SIG-M5 treated with dmso at 0.1 percent for 504 hours (cell line): ENCODE measurements around the gene CLBA1.
A peak's percentile ranks its signal among the peaks of the same experiment; 100 is the strongest.

ENCODE experiments used
- DNase-seq: peaks from one replicate; lab custom pipeline; 2025; ENCODE audit not compliant: unreplicated experiment; lab: John Stamatoyannopoulos, UW

Gene CLBA1

DNA sequence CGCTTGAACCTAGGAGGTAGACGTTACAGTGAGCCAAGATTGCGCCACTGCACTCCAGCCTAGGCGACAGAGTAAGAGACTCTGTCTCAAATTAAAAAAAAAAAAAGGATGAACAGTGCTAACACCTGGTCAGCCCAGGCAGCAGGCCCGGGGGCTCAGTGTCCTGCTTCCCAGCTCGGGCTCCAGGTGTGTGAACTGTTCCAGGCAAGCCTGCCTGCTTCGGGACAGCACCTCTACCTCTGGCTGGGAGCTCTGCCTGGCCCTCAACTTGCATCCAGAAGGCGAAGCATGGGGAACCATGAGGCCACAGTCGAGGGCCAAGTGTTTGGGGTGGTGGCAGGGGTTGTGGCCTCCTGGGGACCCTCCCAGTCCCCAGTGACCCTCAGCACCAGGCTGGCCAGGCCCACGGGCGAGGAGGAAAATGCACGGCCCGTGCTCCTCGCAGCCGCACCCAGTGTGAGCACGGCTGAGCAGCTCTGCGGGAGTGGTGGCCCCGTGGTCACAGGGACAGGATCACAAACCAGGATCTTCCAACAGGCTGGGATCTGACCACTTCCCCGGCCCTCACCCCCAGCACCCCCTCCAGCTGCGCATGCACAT lies 19.8 kb downstream of the CLBA1 start:
- no peak for DNase-seq

DNA sequence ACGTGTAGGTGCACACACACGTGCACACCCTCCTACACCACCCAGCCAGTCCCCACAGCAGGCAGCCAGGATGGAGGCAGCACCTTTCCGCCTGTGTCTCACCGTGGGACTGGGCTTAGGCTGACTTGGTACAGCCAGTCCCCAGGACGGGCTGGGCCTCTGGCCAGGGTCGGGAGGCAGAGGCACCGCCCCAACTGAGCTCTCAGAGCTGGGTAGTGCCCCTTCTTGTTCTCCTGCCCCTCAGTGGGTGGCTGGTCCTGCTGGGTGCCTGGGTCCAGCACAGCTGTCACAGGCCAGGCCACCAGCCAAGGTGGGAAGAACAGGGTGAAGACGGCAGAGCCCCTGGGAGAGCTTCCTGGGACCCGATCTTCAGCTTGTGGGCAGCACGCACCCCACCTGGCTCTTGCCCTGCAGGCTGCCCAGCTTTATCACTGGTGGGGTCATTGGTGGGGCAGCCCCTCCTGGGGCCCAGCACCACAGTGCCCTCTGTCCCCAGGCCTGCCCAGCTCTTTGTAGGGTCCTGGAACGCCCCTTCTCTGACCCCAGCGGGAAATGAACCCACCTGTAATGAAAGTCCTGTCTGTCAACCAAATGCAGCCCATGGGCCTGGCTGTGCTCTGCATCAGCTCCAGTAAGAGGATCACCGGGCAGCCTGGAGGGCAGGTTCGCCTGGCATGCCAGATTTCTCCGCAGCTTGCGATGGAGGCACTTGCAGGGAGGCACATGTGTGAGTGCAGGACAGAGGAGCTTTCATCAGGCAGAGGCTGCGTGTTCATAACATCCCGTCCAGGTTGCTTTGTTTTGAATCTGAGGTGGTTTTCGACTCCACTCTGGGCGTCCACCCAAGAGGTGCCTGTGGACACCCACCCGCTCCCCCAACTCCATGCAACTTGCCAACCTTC lies 20.6 kb downstream of the CLBA1 start:
- no peak for DNase-seq

DNA sequence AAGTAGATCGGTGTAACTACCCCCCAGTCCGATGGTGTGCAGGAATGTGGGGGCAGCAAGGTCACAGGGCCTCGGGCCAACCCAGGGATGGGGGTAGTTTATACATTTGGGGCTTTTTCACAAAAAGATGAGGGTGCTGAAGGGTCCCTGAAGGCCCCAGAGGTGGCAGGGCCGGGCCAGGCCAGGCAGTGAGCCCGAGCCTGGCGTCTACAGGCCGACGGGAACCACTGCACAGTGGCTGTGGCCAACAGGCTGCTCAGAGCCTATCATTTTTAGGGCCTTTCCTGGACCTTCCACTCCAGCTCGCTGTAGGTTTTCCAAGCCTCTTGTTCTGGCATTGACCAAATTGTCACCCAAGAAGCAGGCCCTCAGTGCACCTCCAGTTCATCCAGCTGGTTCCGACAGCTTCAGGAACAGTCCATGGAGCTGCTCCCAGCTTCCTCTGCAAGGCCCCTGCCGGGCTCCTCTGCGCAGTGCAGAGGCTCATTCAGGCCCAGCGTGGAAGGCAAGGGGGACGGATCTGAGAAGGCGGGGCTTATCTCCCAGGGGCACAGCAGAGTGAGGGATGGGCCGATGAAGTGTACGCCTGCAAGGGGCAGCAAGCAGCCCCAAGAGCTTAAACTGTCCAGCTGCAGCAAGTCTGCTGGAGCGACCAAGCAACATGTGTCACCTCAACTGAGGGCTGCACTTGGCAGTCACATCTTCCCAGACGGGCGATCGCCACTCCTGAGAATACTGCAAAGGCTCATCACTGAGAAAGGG lies 21.4 kb downstream of the CLBA1 start:
- DNase-seq = no peak

DNA sequence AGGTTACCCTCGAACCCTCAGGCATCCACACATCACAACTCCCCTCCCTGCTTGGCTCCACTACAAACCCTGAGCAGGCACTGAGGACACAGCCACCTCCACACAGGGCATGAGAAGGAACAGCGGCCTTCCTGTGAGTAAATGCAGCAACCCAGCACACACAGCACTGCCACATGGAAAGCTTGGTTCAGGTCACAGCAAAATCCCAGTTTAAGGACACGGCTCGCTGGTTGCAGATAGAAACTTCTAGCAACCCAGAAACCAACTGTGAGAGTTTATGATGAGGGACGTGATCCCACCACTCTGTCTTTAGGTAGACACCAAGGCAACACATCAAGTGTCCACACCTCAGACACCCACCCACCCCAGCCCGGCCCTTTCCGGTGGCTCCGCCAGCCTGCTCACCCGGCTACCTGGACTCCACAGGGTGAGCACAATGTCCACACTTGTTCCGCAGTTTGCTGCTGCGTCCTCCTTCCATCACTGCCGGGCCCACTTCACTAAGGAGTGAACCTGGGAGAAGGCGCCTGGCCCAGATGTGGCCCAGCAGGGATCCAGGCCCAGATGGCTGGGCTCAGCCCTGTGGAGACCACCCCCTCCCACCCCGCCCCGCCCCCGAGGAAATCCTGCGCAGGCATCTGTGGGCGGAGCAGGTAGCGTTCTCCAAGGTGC lies 22.1 kb downstream of the CLBA1 start:
- DNase-seq = no peak

DNA sequence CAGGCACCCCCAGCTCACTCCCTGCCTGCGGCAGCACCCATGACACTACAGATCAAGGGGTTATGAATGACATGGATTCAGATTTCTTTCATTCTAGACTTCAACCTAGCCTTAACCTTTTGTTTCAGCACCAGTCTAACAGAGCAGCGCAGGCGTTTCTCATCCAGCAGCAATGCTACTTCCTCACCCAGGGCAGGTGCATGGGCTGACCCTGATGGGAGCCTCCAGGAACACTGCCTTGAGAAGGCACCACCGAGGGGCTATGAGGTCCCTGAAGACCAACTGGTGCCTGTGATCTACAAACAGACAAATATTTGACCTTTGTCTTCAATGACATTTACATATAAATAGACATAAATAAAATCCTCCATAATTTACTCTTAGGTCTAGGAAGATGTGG lies 24.5 kb downstream of the CLBA1 start:
- no peak for DNase-seq

DNA sequence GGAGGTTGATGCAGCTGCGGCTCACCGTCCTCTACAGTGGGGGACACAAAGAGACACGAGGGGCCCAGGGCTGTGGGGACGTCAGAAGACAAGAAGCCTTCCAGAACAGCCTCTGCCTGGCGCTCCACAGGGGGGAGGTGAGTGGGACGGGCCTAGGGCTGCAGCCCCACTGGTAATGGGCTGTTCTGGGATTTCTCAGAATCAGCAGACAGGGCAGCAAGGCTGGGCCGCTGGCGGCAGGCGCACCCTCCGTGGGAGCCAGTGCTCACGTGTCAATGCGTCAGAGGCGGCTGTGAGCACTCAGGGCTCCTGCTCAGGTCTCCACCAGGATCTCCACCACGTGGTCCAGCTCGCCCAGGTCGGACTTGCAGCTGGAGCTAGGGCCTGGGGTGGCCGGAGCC lies 25.3 kb downstream of the CLBA1 start:
- DNase-seq = no peak

DNA sequence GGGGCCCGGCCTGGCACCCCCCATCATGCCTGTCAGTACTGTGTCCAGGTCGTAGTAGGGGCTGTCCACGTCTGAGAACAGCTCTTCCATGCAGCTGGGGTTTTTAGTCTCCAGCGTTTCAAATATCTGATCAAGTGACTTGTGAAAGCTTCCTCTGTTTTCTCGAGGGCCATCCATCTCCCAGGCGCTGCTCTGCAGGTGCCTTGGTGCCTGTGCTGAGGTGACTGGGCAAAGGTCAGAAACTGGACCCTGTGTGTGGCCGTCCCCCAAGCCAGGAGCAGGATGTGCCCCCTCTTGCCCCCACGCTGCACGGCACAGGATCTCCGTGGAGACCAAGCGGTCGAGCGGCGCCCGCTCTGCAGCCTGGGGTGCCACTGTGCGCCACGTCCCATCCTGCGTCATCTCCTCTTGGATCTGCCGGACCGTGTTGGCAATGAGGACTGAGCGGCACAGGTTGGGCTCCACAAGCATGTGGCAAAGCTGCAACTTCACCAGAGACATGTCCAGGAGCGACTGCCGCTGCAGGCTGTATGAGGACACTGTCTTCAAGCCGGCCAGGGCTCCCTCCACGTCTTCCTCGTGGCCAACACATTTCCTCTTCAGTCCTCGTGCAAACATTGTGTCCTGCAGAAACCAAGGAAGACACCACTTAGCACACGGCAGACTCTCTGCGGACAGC lies 25.9 kb downstream of the CLBA1 start:
- no peak for DNase-seq

DNA sequence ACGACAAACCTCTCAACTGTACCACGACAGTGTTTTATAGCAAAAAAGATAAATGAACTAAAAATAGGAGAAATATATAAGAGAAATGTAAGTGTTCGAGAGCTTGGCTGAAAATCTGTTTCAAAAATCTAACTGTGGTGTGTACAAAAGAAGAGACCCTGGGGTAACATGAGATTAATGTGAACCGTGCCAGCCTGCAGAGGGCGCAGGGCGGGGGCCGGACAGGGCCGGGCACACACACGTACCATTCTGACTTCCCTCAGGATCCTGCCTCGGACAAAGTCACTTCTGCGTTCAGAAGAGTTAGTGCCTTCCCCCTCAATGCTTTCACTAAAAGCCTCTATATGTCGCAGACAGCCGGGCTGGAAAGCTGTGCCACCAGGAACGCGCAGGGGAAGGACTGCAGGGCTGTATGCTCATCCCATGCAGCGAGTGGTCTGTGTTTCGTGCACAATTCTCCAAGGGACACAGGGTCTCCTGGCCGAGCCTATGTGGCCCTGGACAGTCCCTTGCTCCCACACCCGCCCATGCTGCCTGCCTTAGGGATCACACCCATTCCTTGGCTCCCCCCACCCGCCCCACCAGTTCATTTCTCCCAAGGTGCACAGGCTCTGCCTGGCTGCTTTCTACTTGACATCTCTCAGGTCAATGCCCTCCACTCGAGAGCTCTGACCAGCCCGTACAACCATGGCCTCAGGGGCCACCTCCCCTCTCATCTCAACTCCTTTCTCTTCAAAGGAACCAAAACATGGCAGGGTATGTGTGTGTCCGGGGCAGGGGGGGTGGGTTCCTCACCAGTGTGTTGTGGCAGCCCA lies 26.8 kb downstream of the CLBA1 start:
- no peak for DNase-seq

DNA sequence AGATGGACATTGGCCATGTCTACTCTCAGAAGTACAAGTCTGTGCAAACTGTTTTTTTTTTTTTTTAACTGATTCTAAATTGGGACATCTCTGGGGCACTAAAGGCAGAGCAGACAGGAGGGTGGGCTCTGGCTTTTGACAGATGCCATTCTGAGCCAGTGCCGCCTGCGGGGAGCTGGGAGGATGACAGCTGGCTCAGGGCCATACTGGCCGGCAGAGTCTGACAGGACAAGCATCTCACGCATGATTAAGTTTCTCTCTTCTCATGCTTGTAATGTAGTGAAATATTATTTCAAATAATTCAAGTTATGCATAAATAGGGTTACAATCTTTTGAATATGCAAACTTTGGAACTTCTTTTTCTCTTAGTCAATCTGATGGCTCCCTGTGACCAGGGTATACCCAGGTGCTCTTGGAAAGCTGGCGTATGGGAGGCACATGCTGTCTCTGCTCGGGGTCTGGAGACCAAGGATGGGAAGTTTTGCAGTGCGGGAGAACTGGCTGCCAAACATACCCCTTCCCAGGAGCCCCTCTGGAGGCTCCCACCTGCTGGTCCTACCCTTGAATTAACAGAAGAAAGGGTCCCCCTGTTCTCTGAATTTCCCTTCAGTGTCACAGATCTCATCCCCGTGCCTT lies 27.7 kb downstream of the CLBA1 start:
- no peak for DNase-seq

DNA sequence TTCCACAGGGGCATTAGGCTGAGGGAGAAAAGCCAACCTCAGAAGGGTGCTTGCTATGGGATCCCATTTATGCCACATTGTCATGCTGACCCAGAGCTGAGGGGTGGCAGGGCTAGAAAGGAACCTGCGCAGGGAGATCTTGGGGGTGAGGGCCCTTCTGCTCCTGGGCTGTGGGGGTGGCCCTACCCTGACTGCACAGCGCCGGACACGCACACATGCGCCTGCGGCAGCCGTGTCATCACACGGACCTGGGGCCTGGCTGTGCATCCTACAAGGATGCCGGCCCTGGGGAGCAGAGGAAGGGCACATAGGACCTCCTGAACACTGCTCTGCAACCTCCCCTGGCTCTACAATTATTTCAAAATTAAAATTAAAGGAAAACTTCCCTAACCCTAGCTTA lies 28.4 kb downstream of the CLBA1 start:
- DNase-seq = no peak

DNA sequence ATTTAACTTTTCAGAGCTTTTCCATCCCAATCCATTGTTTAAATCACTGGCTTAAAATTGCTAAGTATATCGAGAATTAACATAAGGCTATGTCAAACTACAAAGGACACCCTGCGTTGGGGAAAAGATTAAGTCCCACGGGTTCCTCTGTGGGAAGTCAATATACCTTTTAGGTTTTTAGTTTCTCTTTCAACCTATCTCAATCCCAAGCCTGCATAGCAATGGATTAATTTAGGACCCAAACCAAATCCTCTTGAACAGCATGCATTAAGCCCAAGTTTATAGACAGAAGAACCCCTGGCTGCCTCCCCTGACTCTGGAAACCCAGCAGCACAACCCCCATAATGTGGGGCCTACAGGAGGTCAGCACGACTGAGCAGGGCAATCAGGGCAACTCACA lies 29.0 kb downstream of the CLBA1 start:
- DNase-seq = no peak

DNA sequence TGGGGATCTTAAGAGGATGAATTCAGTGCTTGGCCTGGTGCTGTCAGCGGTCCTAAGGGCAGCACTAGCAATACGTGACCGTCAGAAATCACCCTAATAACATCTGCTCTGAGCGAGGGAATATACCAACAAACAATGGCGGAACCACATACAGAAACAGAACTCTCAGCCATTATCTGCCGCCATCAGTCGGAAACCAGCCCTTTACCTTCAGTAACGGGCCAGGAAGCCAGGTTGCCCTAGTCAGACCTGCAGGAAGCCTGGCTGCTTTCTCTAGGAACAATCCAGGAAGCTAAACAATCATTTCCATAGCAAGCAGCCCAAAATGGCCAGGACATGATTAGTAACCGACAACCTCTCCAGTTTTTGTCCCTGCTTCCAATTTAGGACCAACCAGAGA lies 29.7 kb downstream of the CLBA1 start:
- DNase-seq = no peak

DNA sequence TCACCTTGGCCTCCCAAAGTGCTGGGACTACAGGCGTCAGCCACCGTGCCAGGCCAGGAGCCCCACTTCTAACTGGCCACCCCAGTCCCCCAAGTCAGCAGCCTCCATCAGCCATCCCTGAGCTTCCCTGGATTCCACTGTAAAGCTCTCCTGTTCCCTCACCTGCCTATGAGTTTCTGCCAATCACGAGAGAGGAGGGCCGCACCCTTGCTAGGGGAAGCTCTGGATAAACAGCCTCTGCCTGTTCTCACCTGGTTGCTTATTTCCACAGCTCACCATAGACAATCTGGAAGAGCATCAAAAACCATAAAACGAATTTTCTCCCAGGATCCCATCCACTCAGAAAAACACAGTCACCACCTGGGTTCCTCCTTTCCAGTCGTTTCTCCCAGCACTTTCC lies 30.3 kb downstream of the CLBA1 start:
- no peak for DNase-seq

DNA sequence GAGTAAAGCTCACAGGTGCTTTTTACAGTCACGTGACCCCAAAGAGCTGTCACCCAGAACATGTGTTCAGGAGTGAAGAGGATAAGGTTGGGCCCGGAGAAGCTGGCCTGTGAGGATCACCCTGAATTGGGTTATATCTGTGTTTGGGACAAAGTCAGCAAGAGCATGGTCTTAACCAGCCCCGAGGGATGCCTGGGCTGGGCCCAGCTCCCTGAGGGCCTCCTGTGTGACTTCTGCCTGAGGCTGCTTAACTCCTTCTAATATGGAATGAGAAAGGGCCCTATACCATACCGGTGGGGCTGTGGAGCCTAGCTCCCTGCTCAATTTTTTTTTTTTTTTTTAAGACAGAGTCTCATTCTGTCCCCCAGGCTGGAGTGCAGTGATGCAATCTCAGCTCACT lies 32.8 kb downstream of the CLBA1 start:
- DNase-seq = no peak

DNA sequence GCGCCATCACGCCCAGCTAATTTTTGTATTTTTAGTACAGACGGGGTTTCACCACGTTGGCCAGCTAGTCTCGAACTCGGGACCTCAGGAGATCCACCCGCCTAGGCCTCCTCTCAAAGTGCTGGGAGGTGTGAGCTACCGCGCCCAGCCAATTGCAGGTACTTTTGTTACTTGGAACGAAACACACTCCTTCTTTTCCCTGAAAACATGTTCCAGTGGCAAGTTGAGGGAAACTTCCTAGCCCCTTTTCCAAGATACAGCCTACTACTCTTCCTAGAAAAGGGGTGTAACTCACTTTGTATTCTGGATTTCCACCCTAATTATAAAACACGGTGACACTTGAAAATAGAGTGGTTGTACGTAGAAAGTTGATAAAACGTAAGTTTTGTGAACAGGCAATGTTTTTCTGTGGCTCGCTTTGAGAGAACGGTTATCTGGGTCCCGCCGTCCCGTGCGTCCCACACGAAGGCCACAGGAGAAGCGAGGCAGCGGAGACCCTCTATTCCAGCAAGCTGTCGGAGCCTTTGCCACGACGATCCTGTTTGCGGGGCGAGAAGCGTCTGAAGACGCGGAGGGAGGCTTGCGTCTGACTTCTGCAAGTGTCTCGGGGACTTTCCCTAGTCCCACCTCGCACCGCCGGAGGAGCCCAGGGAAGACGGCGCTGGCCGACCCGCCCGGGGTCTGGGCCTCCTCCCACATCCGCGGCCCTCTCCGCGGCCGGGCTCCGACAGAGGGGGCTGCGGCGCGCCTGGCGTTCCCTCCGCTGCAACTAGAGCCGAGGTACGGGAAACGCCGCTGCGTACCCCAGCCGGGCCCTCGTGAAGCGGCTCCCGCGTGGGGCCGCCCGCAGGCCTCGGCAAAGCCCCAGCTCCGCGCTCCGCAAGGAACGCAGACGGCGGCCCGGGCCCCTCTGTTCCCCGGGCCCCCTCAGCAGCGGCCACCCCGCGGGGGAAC lies 34.5 kb downstream of the CLBA1 start:
- peak; percentile 32 for DNase-seq

DNA sequence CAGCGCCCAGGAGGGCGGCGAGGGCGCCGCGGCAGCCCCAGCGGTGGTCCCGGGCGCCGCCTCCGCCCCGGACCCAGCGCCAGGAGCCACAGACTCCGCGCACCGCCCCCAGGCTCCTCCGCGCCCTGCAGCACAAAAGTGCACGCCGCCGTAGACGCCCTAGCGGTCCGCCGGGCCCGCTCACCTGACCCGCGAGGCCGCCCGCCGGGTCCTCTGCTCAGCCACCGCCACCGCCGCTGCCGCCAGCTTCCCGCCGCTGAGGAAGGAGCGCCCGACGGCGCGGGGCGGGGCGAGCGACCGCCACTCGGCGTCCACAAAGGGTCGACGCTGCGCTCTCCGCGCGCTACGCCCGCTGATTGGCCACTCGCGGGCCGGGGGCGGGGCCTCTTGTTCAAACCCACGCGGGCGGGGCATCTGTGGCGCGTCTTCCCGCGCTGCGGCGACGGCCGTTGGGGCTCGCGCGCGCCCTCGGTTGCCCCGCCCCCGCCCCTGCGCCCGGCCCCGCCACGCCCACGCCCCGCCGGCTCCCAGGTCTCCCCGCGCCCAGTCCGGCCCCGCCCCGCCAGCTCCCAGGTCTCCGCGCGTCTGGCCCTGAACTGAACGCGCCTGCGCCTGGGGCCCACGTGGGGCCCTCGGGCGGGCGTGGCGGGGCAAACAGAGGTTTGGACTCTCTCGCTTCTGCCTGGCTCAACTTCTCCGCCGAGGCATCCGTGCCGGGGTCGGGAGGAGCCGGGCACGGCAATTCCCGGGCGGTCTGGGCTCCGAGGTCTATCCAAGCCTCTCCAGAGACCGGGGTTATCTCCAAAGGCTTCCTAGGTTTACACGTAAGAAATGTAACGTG lies 35.4 kb downstream of the CLBA1 start, which contains the start of gene CDCA4:
Gene CDCA4, minus strand, starts transcription at position 269 of the 841 bp plus-strand sequence. CDS start 9,154 bp downstream, outside the sequence.
- peak; percentile 98 for DNase-seq

DNA sequence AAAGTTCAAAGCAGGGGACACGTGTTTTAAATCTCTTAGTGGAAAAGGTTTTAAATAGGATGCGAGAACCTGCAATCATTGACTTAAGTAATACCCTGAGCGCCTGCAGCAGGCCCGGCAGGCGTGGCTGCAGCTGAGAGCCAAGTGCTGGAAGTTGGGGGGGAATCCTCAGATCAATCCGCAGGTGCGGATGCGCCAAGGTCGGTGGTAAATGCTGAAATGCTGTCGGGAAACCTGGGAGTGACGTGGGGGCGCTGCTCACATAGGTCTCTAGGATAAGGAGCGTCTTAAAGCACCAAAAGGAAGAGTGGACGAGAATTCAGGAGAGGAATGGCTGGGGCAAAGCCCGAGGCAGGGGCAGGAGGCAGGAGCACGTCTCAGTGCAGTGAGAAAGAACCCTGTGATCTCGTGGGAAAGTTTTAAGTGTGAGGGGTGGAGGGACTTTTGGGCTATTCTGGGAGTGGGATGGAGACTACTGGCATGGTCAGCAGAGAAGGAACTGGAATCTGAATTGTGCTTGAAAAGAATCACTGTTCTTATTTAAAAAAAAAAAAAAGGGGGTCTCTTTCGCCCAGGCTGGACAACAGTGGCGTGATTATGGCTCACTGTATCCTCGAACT lies 36.2 kb downstream of the CLBA1 start:
- DNase-seq = peak; percentile 78
